GM19023 (cell line): ENCODE measurements around the gene NUP88.

Experiments used
- ATAC-seq: cut with Tn5 transposase; IDR thresholded peaks from one replicate; pipeline ENCODE4 v1.9.1; 2021; ENCODE audit warnings: mild to moderate bottlenecking, moderate library complexity; ENCODE audit not compliant: unreplicated experiment

NUP88 gene

GRCh38 chr17:5419959-5420653, 644 bp upstream of the NUP88 start, which contains the start of gene RPAIN:
Gene RPAIN, plus strand, starts transcription at chr17:5420182. Its CDS starts 29 bp downstream, at chr17:5420211.
- ATAC-seq, result peak; percentile 60

DNA sequence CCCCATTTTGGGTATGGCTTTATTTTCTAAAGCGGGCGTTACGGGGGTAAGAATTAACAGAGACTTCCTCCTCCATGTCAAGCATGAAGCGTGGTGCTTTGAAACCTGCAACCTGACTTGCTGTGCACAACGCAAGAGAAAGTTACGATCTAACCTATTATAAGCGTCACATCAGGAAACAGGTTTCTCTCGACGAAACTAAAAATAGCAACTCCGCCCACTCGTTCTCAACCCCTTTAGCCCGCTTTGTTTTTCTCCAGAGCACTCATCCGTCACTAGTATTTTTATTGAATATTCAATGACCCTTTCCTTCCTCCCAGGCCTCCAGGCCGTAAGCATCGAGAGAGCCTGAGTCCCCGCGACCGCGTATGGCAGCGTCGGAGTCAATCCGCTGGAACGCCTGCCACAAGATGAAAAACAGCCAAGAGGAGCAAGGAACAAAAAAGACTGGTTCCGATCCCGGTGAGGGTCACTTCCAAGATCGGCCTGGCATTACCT, 555 bp downstream of the NUP88 start:
- no peak for ATAC-seq

GRCh38 chr17:5416901-5417300, 2.6 kb downstream of the NUP88 start:
- no peak for ATAC-seq

- no peak for ATAC-seq
Measured at GRCh38 chr17:5413682-5414081, 5.8 kb downstream of the NUP88 start.

GRCh38 chr17:5410594-5411272, 8.7 kb downstream of the NUP88 start:
- ATAC-seq, result no peak

- no peak for ATAC-seq
Measured at GRCh38 chr17:5408186-5408585, 11.3 kb downstream of the NUP88 start.

GRCh38 chr17:5405400-5405799, 14.1 kb downstream of the NUP88 start:
- no peak for ATAC-seq

DNA sequence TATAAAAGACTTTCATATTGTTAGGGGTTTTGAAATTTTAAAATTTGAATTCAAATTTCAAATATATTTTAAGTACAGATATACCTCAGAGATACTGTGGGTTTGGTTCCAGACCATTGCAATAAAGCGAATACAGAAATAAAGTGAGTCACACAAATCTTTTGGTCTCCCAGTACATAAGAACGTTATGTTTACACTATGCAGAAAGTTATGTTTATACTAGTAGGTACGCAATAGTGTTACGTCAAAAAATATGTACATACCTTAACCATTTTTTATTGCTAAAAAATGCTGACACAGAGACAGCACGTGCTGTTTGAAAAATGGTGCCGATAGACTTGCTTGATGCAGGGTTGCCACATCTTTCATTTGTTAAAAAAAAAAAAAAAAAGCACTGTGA, 19.7 kb downstream of the NUP88 start:
- no peak for ATAC-seq

- ATAC-seq, result no peak
Measured at GRCh38 chr17:5396612-5397011, 22.9 kb downstream of the NUP88 start.

GRCh38 chr17:5391678-5392077, 27.8 kb downstream of the NUP88 start:
- ATAC-seq, result no peak

DNA sequence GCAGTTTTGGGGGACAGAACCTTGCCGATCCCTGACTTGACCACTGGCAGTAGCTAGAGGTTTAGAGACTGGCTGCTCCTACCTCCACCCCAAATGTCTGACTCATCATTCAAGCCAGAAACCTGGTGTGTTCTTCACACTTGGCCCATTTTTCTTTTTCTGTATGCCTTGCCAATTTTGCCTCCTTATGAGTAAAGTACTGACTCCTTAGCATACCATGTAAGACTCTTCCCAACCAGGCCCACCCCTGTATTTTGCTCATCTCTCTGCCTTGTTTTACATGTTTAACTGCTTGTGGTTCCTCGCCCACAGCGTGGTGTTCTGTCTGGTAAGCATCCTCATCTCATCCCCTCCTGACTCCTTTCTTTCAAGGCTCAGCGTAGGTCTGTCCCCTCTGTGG, 37.9 kb downstream of the NUP88 start:
- no peak for ATAC-seq

DNA sequence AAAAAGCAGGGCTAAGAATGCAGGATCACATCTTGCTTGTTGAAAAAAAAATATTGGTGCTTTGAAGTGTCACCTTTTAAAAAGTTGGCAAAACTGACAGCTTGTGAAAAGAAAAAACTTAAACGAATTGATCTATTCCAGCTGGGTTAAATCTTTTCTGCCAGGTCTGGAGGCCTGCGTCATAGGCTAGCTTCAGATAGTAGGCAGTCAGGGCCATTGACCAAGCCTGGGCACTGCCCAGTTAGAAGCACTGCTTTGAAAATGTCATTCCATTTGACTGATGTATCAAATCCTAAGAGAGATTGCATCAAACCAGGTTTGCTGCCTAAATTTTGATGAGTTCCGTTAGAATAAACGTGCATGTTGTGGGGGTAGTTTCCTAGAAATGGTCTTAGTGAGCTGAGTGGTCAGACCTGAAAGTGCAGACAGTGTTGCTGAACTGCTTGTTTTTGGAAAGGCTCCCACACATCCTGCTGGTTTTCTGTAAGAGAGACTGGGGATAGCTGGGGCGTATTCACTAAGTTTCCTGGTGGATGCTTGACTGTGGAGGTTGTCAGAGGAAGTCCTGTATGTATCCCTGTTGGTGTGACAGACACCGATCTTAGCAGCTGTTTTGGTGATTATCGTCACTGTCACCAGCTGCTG, 38.8 kb downstream of the NUP88 start:
- no peak for ATAC-seq

DNA sequence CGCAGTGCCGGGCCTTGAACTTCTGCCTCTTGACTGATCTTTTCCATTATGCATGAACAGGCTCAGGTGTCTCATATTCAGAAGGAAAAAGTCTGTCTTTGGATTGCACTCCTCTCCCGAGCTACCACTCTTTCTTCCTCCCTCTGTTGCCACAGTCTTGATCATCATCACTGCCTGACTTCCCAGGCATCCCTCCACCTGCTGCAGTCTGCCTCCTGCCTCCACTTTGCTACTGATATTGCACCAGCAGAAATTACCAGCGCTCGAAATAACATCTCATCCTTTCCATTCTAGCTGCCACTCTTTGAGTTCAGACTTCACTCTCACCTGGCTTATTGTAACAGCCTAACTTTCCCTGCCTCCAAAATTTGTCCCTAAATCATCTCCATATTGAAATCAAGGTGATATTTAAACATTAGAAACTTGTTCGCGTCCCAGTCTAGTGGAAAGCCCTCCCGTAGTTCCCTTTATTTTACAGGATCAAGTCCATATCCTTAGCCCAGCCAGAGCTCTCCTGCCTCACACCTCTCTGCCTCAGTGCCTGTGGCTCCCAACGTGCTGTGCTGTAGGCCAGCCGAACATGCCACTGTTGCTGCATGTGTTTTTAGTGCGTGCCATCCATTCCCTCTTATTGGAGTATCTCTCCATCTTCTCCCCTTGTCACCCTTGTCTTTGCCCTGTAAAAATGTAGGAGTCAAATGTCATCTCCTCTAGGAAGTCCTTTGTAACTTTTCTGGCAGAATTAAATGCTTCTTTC, 39.9 kb downstream of the NUP88 start:
- ATAC-seq, result no peak

- ATAC-seq, result no peak
Measured at GRCh38 chr17:5378566-5379207, 40.8 kb downstream of the NUP88 start.

- no peak for ATAC-seq
Measured at GRCh38 chr17:5373112-5373511, 46.4 kb downstream of the NUP88 start.

DNA sequence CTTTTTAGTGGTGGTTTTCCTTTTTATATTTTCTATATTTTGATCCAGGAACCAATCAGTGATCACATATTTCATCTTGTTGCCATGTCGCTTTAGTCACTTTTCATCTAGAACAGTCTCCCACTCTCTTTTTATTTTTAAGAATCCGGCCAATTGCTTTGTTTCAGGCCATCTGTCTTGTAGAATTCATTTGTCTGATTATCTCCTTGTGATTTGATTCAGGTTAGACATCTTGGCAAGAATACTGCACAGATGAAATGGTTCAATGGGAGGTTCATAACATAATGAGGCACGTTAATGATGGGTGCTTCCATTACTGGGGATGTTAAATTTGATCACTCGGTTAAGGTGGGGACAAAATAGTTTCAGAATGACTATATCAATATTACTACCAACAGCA, 49.1 kb downstream of the NUP88 start:
- ATAC-seq, result no peak

DNA sequence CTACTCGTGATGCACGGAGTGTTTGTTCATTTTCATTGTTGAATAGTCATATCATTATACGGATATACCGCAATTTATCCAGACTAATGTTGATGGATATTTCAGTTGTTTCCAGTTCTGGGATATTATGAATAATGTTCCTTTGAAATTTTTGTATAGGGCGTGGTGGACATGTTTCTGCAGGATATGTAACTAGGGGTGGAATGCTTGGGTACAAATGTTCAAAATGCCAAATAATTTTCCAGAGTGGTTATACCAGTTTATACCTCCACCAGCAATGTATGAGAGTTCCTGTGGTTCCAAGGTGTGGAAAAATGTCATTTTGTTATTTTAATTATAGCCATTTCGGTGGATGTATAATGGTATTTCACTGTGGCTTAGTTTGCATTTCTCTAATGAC, 53.6 kb downstream of the NUP88 start:
- ATAC-seq, result no peak

- no peak for ATAC-seq
Measured at GRCh38 chr17:5364696-5365095, 54.8 kb downstream of the NUP88 start.

DNA sequence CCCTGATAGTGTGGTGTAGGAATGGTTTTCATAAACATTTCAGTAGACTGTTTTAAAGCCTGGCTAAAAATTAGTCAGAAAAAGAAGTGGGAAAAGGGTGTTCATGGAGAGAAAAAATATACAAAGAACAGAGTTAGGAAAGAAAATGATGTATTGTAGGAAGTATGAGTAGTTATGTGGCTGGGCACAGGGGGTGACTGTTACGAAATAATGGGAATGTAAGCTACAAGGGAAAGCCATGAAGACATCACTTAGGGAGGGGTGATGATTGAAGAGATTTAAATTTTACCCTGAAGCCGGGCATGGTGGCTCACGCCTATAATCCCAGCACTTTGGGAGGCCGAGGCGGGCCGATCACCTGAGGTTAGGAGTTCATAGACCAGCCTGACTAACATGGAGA, 55.3 kb downstream of the NUP88 start:
- no peak for ATAC-seq

- ATAC-seq, result no peak
Measured at GRCh38 chr17:5362162-5362811, 57.2 kb downstream of the NUP88 start.
